ENCODE measurements around the gene FAM193B.

DNA sequence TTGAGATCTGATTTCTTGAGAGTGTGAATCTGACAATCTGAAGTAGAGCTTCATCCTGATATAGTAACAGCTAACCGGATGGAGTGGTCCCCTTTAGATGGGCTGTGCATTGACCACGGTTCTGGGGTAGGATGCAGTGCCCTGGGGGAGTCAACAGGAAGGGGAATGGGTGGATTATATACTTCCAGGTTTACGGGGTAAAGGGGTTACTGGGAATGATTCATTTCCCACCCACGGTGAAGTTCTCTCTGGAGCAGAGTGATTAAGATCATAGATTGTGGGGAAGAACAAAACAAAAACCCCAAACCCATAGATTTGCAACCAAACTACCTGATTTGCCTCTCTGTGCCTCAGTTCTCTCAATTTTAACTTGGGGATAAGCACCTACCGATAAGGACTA lies 44.1 kb upstream of the FAM193B start:
- TF ChIP-seq POLR2A (IDR thresholded peaks at IDR 0.05; ENCODE audit: low read depth, low read length), result no peak
- peak; percentile 42; the same call in 1 of the 2 replicates for TF ChIP-seq POLR2AphosphoS5 (IDR thresholded peaks at IDR 0.05; ENCODE audit: low read depth, low read length)
- no peak for TF ChIP-seq TAF1 (IDR thresholded peaks at IDR 0.05; ENCODE audit: borderline replicate concordance, low read depth, low read length)
